K562 (cell line): Measurements from ENCODE around the gene PRKCSH. TPM values are rescaled to one million over a fixed set of nuclear protein-coding genes. Genes with fewer than 3 reads are reported as not detected.

Source experiments
- ATAC-seq: fragments of 200-7000 bp; cut with Tn5 transposase; 3 replicates; pipeline ENCODE4 v1.9.1; 2020; ENCODE audit warnings: moderate library complexity
- BruUV-seq: library from RNA; stranded (reverse); fragments of 400-500 nt; replicated peaks from 2 replicates; lab custom pipeline; 2021; lab: Mats Ljungman, UMichigan
- CTCF ChIA-PET: fragments of 300-600 bp; formaldehyde crosslinking; extraction: SDS; loops from one replicate; lab custom pipeline; 2021; ENCODE audit warnings: low intra/inter-chr PET ratio; lab: Yijun Ruan, JAX
- POLR2A ChIA-PET: fragments of 300-600, 350-650 bp; sonication (Branson Sonifier 250); formaldehyde crosslinking; extraction: SDS; loops from one replicate; lab custom pipeline; 2021; ENCODE audit warnings: antibody characterized with exemption, inconsistent platforms; lab: Yijun Ruan, JAX
- DNase-seq, 4 experiments: peaks; one replicate each; pipeline versions ENCODE4 v3.0.0 to v3.0.0-alpha.2; 2011 to 2018; ENCODE audit warnings: low spot score in 3 of 4, mixed read lengths in 3 of 4; ENCODE audit errors: extremely low read depth in 1 of 4
- FAIRE-seq: peaks from 2 replicates; lab custom pipeline; 2011; peaks lifted over from hg19 to GRCh38; lab: Jason Lieb, UNC
- H2AFZ ChIP-seq: 2 replicates; pipeline ENCODE4 v1.6.0; 2011; ENCODE audit warnings: low read depth, low read length, control low read depth, inconsistent platforms
- H3K27ac ChIP-seq: fragments of 200-600 bp; 3 replicates; pipeline ENCODE4 v1.8.0; 2011; ENCODE audit warnings: low read depth, mild to moderate bottlenecking, control low read depth, inconsistent platforms, low read length, moderate library complexity, mixed read lengths; ENCODE audit errors: extremely low read depth
- H3K27me3 ChIP-seq, 2 experiments: fragments of 300-600 bp in 1 of 2; 2 replicates in 1 of 2; 3 replicates in 1 of 2; pipeline versions ENCODE4 v1.6.0 to v1.8.0; 2011; ENCODE audit warnings: inconsistent platforms in 2 of 2, low read length in 2 of 2, mild to moderate bottlenecking in 1 of 2, mixed read lengths in 1 of 2, moderate library complexity in 1 of 2; ENCODE audit not compliant: control insufficient read depth in 2 of 2, insufficient read depth in 2 of 2
- H3K36me3 ChIP-seq: fragments of 300-600 bp; 3 replicates; pipeline ENCODE4 v1.8.0; 2011; ENCODE audit warnings: mild to moderate bottlenecking, low read length, inconsistent platforms; ENCODE audit not compliant: control insufficient read depth, insufficient read depth
- H3K4me1 ChIP-seq, 2 experiments: fragments of 200-600 bp in 1 of 2; replicated peaks in 1 of 2; 2 replicates in 1 of 2; 3 replicates in 1 of 2; pipeline versions ENCODE4 v1.5.1 to v1.8.0; 2011; ENCODE audit warnings: inconsistent platforms in 2 of 2, low read length in 2 of 2, mild to moderate bottlenecking in 1 of 2, mixed read lengths in 1 of 2, moderate library complexity in 1 of 2; ENCODE audit not compliant: control insufficient read depth in 2 of 2, insufficient read depth in 2 of 2
- H3K4me2 ChIP-seq: 2 replicates; pipeline ENCODE4 v1.6.1; 2011; ENCODE audit warnings: low read length, control low read depth, inconsistent platforms, mixed read lengths; ENCODE audit not compliant: insufficient read depth
- H3K4me3 ChIP-seq: fragments of 200-600 bp; sonication (generic), shearing (Covaris generic); 2 replicates; pipeline ENCODE4 v1.5.1; 2016; ENCODE audit warnings: control low read depth, inconsistent platforms
- H3K79me2 ChIP-seq: fragments of 200-600 bp; 3 replicates; pipeline ENCODE4 v1.8.0; 2011; ENCODE audit warnings: low read length, inconsistent platforms; ENCODE audit not compliant: control insufficient read depth, insufficient read depth
- H3K9ac ChIP-seq, 2 experiments: 2 replicates each; pipeline versions ENCODE4 v1.6.0 to v1.6.1; 2011; ENCODE audit warnings: low read depth in 2 of 2, low read length in 2 of 2, control low read depth in 1 of 2, inconsistent platforms in 1 of 2, mild to moderate bottlenecking in 1 of 2, mixed read lengths in 1 of 2; ENCODE audit not compliant: insufficient read depth in 1 of 2
- H3K9me1 ChIP-seq: one replicate; pipeline ENCODE4 v1.6.0; 2011; ENCODE audit warnings: inconsistent platforms, mild to moderate bottlenecking, low read length, moderate library complexity; ENCODE audit not compliant: control insufficient read depth, insufficient read depth
- H3K9me3 ChIP-seq: replicated peaks from 2 replicates; pipeline ENCODE4 v1.5.1; 2011; ENCODE audit warnings: low read depth, low read length, inconsistent platforms; ENCODE audit not compliant: control insufficient read depth, insufficient read depth
- H4K20me1 ChIP-seq: replicated peaks from 2 replicates; pipeline ENCODE4 v1.6.1; 2011; ENCODE audit warnings: low read length, inconsistent platforms, mixed read lengths; ENCODE audit not compliant: control insufficient read depth, insufficient read depth
- CTBP1 ChIP-seq: fragments of 450-650 bp; IDR thresholded peaks from 2 replicates; pipeline ENCODE4 v1.6.1; 2016; ENCODE audit warnings: borderline replicate concordance
- ESRRA ChIP-seq: fragments of 450-650 bp; IDR thresholded peaks from 2 replicates; pipeline ENCODE4 v1.6.1; 2014; ENCODE audit warnings: low read depth, mild to moderate bottlenecking, moderate library complexity, borderline replicate concordance
- NR3C1 ChIP-seq: sonication (generic); formaldehyde crosslinking; IDR thresholded peaks from 2 replicates; pipeline ENCODE4 v1.8.1; 2022; ENCODE audit warnings: missing genetic modification reagents
- PHF21A ChIP-seq: fragments of 450-650 bp; IDR thresholded peaks from 2 replicates; pipeline ENCODE4 v1.6.1; 2017; ENCODE audit warnings: low read depth, borderline replicate concordance
- POLR2B ChIP-seq: fragments of 450-650 bp; IDR thresholded peaks from 2 replicates; pipeline ENCODE4 v1.6.1; 2018; ENCODE audit warnings: low read depth; ENCODE audit not compliant: partially characterized antibody
- ZNF589 ChIP-seq: fragments of 200-800 bp; sonication (Bioruptor generic); IDR thresholded peaks from 2 replicates; pipeline ENCODE4 v1.6.1; 2016; ENCODE audit warnings: low read depth, missing genetic modification characterization, missing compliant biosample characterization
- ZSCAN29 ChIP-seq: fragments of 450-650 bp; IDR thresholded peaks from 2 replicates; pipeline ENCODE4 v1.6.1; 2017
- WGBS: fragments of 100-300 bp; shearing (Covaris generic); methylation state at CpG from one replicate; pipeline ENCODE4 v1.1.6; 2016; ENCODE audit warnings: low coverage, mixed read lengths; ENCODE audit not compliant: insufficient coverage; ENCODE audit errors: missing lambda C conversion rate; 5-methylcytosine and 5-hydroxymethylcytosine counted together
- in situ Hi-C: fragments of 300-500 bp; cut with MboI; formaldehyde crosslinking; loops from 4 replicates; pipeline ENCODE4 v1.15.0; 2018; ENCODE audit warnings: inconsistent platforms, mixed read lengths
- intact Hi-C: fragments of 100-400 bp; cut with micrococcal nuclease; formaldehyde crosslinking; loops from 2 replicates; pipeline ENCODE4 v1.14.2; 2022
- polyA plus RNA-seq, 8 experiments: library from polyadenylated mRNA; depleted of rRNA in 4 of 8; stranded (reverse) in 5 of 8; unstranded in 3 of 8; fragments of >200 nt; fragmentation: Nextera tagmentation in 2 of 8; fragmentation: Illumina TruSeq in 1 of 8; extraction: Ambion mirVana in 2 of 8; extraction: Trizol in 1 of 8; gene quantifications; 2 replicates each; pipeline versions ENCODE4 v1.2.1 to v1.2.3, GENCODE V29; 2011 to 2014; ENCODE audit warnings: inconsistent platforms in 1 of 8, missing spikeins in 1 of 8
- total RNA-seq, 7 experiments: library from RNA; depleted of rRNA in 6 of 7; stranded (reverse); fragments of >200 nt in 6 of 7; fragmentation: Illumina TruSeq in 2 of 7; extraction: Trizol in 2 of 7; gene quantifications; 2 replicates each; pipeline versions ENCODE4 v1.2.1 to v1.2.3, GENCODE V29; 2011 to 2021; ENCODE audit warnings: low replicate concordance in 1 of 7
- TF ChIP-seq, protein P1 (sequence below): sonication (generic); formaldehyde crosslinking; IDR thresholded peaks from 2 replicates; pipeline ENCODE4 v1.8.0; 2023; ENCODE audit warnings: missing genetic modification reagents, mild to moderate bottlenecking, borderline replicate concordance
- TF ChIP-seq, protein P2 (sequence below), 3 experiments: fragments of 200-800 bp in 1 of 3; fragments of 250-450 bp in 1 of 3; fragments of 450-650 bp in 1 of 3; sonication (Bioruptor Pico) in 1 of 3; sonication (Bioruptor generic) in 1 of 3; formaldehyde crosslinking in 1 of 3; IDR thresholded peaks; 2 replicates each; pipeline versions ENCODE4 v1.6.1 to v1.8.0; 2016 to 2022; ENCODE audit warnings: mild to moderate bottlenecking in 2 of 3, missing genetic modification characterization in 2 of 3, missing compliant biosample characterization in 1 of 3, moderate library complexity in 1 of 3

The PRKCSH gene
- total and polyA plus RNA-seq, 9 of the 15 experiments (the other 6 are each of a cell fraction or from before 2014, with no cell fraction given), result 2.3 to 297 (median 48.1) TPM

DNA sequence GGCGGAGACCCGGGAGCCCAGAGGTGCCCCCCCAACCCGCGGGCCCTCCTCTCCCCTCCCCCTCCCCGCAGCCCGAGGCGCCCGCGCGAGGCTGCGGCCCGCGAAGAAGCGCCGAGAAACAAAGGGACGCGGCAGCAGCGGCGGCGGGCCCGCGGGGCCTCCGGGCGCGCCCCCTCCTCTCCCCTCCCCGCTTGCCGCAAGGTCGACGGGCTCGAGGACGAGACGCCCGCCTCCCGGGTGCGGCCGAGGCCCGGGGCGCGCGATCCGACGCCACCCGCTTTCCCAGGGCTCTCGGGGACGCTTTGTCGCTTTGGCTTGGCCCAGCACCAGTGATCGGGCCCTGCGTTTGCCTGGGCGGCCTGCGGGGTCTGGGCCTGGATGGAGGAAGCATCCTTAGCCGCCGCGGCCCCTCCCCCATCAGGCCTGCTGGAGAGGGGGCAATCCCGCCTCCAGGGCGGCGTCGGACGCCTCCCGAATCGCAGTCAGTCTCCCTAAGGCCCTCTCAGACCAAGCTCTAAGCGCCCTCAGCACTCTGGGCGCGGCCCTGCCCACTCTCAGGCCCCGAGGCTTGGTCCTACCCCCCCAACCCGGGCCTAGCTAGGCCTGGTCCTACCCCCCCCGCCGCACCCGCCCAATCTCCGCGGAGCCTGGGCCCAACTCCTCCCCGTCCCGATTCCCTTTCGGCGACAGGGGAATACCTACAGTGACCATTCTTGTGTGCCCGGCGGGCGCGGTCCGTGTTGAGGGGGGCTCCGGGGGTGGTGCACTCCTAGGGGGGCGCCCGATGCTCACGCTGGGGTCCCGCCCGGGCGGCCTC is 44.7 kb downstream of the PRKCSH start:
- intact Hi-C loops, result loop anchor here (5.0 to 10.0 kb wide), 2 partner anchors 98 to 185 kb away; partner anchors contain the start of genes EPOR and TSPAN16
- Histone ChIP-seq H3K27ac (no peak overlapping the region), H3K9ac (no peak overlapping the region), H3K9me3 (no peaks in the 10 kb centered on the region), H3K4me1 (peaks cover 9 to 55% of the 10 kb centered on the region in 2 experiments; a peak in 4 of 5 replicates), H3K27me3 (no peaks in the 10 kb centered on the region; a peak in 1 of 5 replicates), H3K4me2 (no peak overlapping the region), H2AFZ (no peak overlapping the region), H3K79me2 (no peaks in the 10 kb centered on the region), H3K9me1 (no peaks in the 10 kb centered on the region), H3K36me3 (no peaks in the 10 kb centered on the region), H3K4me3 (peak overlapping the region; percentile 16; the same call in 1 of the 2 replicates), H4K20me1 (no peaks in the 10 kb centered on the region; the same call in 1 of the 2 replicates)
- ATAC-seq (peak; percentile 1; the same call in 2 of the 3 replicates), DNase-seq (peak in 1 of 4 experiments; percentile 5), FAIRE-seq (no peak)
- CTCF ChIA-PET, result no interaction called here
- POLR2A ChIA-PET, result interaction anchor here (1.0 kb wide), 3 partner anchors 11 to 171 kb away, joined by 3 to 4 read pairs (median 3); partner anchors contain the start of gene ELOF1
- in situ Hi-C loops, result no loop called here
- 11% methylated on average over 39 of the region's 86 CpGs for WGBS
- no TSS peak for BruUV-seq
- TF ChIP-seq, protein P1, sequence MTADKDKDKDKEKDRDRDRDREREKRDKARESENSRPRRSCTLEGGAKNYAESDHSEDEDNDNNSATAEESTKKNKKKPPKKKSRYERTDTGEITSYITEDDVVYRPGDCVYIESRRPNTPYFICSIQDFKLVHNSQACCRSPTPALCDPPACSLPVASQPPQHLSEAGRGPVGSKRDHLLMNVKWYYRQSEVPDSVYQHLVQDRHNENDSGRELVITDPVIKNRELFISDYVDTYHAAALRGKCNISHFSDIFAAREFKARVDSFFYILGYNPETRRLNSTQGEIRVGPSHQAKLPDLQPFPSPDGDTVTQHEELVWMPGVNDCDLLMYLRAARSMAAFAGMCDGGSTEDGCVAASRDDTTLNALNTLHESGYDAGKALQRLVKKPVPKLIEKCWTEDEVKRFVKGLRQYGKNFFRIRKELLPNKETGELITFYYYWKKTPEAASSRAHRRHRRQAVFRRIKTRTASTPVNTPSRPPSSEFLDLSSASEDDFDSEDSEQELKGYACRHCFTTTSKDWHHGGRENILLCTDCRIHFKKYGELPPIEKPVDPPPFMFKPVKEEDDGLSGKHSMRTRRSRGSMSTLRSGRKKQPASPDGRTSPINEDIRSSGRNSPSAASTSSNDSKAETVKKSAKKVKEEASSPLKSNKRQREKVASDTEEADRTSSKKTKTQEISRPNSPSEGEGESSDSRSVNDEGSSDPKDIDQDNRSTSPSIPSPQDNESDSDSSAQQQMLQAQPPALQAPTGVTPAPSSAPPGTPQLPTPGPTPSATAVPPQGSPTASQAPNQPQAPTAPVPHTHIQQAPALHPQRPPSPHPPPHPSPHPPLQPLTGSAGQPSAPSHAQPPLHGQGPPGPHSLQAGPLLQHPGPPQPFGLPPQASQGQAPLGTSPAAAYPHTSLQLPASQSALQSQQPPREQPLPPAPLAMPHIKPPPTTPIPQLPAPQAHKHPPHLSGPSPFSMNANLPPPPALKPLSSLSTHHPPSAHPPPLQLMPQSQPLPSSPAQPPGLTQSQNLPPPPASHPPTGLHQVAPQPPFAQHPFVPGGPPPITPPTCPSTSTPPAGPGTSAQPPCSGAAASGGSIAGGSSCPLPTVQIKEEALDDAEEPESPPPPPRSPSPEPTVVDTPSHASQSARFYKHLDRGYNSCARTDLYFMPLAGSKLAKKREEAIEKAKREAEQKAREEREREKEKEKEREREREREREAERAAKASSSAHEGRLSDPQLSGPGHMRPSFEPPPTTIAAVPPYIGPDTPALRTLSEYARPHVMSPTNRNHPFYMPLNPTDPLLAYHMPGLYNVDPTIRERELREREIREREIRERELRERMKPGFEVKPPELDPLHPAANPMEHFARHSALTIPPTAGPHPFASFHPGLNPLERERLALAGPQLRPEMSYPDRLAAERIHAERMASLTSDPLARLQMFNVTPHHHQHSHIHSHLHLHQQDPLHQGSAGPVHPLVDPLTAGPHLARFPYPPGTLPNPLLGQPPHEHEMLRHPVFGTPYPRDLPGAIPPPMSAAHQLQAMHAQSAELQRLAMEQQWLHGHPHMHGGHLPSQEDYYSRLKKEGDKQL (CRISPR knock-in tag), result no peak
- TF ChIP-seq ESRRA (0 out of 2 replicates have a peak, but pooled peaks have one; percentile 4), PHF21A (0 out of 2 replicates have a peak, but pooled peaks have one; percentile 34), POLR2B (no peak), ZNF589 (CRISPR knock-in tag) (0 out of 2 replicates have a peak, but pooled peaks have one; percentile 9), NR3C1 (CRISPR knock-in tag) (peak; percentile 11; the same call in 1 of the 2 replicates), ZSCAN29 (no peak), CTBP1 (peak; percentile 49)
- TF ChIP-seq, protein P2, sequence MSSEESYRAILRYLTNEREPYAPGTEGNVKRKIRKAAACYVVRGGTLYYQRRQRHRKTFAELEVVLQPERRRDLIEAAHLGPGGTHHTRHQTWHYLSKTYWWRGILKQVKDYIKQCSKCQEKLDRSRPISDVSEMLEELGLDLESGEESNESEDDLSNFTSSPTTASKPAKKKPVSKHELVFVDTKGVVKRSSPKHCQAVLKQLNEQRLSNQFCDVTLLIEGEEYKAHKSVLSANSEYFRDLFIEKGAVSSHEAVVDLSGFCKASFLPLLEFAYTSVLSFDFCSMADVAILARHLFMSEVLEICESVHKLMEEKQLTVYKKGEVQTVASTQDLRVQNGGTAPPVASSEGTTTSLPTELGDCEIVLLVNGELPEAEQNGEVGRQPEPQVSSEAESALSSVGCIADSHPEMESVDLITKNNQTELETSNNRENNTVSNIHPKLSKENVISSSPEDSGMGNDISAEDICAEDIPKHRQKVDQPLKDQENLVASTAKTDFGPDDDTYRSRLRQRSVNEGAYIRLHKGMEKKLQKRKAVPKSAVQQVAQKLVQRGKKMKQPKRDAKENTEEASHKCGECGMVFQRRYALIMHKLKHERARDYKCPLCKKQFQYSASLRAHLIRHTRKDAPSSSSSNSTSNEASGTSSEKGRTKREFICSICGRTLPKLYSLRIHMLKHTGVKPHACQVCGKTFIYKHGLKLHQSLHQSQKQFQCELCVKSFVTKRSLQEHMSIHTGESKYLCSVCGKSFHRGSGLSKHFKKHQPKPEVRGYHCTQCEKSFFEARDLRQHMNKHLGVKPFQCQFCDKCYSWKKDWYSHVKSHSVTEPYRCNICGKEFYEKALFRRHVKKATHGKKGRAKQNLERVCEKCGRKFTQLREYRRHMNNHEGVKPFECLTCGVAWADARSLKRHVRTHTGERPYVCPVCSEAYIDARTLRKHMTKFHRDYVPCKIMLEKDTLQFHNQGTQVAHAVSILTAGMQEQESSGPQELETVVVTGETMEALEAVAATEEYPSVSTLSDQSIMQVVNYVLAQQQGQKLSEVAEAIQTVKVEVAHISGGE (CRISPR knock-in tag; IDR thresholded peaks at IDR 0.05), result peak in 1 of 3 experiments; percentile 14; a peak in 1 of 6 replicates
